HL-60 (cell line): ENCODE data around the gene DAPL1.
"Not testable (repeated sequence)": the region's sequence is repeated elsewhere in the genome, so short reads cannot be mapped to it uniquely, and the experiment has no call there.

Experiments
- CTCF ChIP-seq: IDR thresholded peaks from one replicate; pipeline ENCODE4 v1.5.1; 2011; ENCODE audit warnings: low read length, control low read depth, inconsistent platforms; ENCODE audit not compliant: insufficient read depth
- GABPA ChIP-seq: IDR thresholded peaks from 2 replicates; pipeline ENCODE4 v1.6.1; 2012; ENCODE audit warnings: low read depth
- POLR2AphosphoS5 ChIP-seq: IDR thresholded peaks from 2 replicates; pipeline ENCODE4 v1.6.1; 2012; ENCODE audit warnings: low read depth
- REST ChIP-seq: IDR thresholded peaks from 2 replicates; pipeline ENCODE4 v1.6.1; 2012; ENCODE audit warnings: low read depth; ENCODE audit not compliant: insufficient replicate concordance
- SPI1 ChIP-seq: IDR thresholded peaks from 2 replicates; pipeline ENCODE4 v1.6.1; 2012; ENCODE audit warnings: low read depth, mild to moderate bottlenecking, borderline replicate concordance

- TF ChIP-seq CTCF, GABPA, SPI1, POLR2AphosphoS5, REST: not testable (repeated sequence)
Observed at GRCh38 chr2:158847526-158847925, 52.4 kb downstream of the DAPL1 start.
